GM23338 (cell line): ENCODE results near the gene TRPM3. TPM values are rescaled to one million over a fixed set of nuclear protein-coding genes. Genes with fewer than 3 reads are reported as not detected.

Experiments
- ATAC-seq: fragments of 200-7000 bp; cut with Tn5 transposase; 3 replicates; pipeline ENCODE4 v1.9.1; 2020
- DNase-seq: peaks from one replicate; pipeline ENCODE4 v3.0.0-alpha.2; 2015; ENCODE audit warnings: low spot score
- H2AFZ ChIP-seq: fragments of 200-600 bp; sonication (generic); 2 replicates; pipeline ENCODE4 v1.8.0; 2016; ENCODE audit warnings: antibody characterized with exemption, mild to moderate bottlenecking, moderate library complexity
- H3F3A ChIP-seq: fragments of 200-600 bp; sonication (generic); replicated peaks from 2 replicates; pipeline ENCODE4 v1.8.0; 2017; ENCODE audit warnings: antibody characterized with exemption, mixed run types, low read depth
- H3K27ac ChIP-seq: fragments of 200-600 bp; sonication (generic); 2 replicates; pipeline ENCODE4 v1.6.1; 2016; ENCODE audit warnings: low read depth
- H3K27me3 ChIP-seq: fragments of 200-600 bp; sonication (generic); 2 replicates; pipeline ENCODE4 v1.8.0; 2016; ENCODE audit warnings: mild to moderate bottlenecking, mixed run types, moderate library complexity; ENCODE audit not compliant: insufficient read depth
- H3K36me3 ChIP-seq: fragments of 200-600 bp; sonication (generic); 2 replicates; pipeline ENCODE4 v1.8.0; 2016; ENCODE audit warnings: mild to moderate bottlenecking; ENCODE audit not compliant: insufficient read depth
- H3K4me1 ChIP-seq: fragments of 200-600 bp; sonication (generic); 2 replicates; pipeline ENCODE4 v1.8.0; 2016; ENCODE audit warnings: mild to moderate bottlenecking, moderate library complexity; ENCODE audit not compliant: insufficient read depth
- H3K4me2 ChIP-seq: fragments of 200-600 bp; sonication (generic); 2 replicates; pipeline ENCODE4 v1.7.1; 2017; ENCODE audit warnings: mixed run types
- H3K4me3 ChIP-seq: fragments of 200-600 bp; sonication (generic); 2 replicates; pipeline ENCODE4 v1.6.1; 2016; ENCODE audit warnings: mixed run types
- H3K79me2 ChIP-seq: fragments of 200-600 bp; sonication (generic); replicated peaks from 2 replicates; pipeline ENCODE4 v1.8.0; 2017; ENCODE audit warnings: mild to moderate bottlenecking; ENCODE audit not compliant: insufficient read depth
- H3K9me2 ChIP-seq: fragments of 200-600 bp; sonication (generic); 2 replicates; pipeline ENCODE4 v1.8.0; 2017; ENCODE audit not compliant: insufficient read depth
- H4K20me1 ChIP-seq: fragments of 200-600 bp; sonication (generic); replicated peaks from 2 replicates; pipeline ENCODE4 v1.8.0; 2017; ENCODE audit warnings: mild to moderate bottlenecking; ENCODE audit not compliant: insufficient read depth
- H3K27ac Mint-ChIP-seq: 2 replicates; pipeline ENCODE4 v1.8.0; 2020; ENCODE audit warnings: inconsistent platforms, mild to moderate bottlenecking, moderate library complexity, mixed read lengths
- H3K27me3 Mint-ChIP-seq: 3 replicates; pipeline ENCODE4 v1.8.0; 2022; ENCODE audit warnings: low read depth, mild to moderate bottlenecking, moderate library complexity, mixed read lengths, inconsistent platforms; ENCODE audit not compliant: insufficient read depth, poor library complexity
- H3K36me3 Mint-ChIP-seq: 3 replicates; pipeline ENCODE4 v1.8.0; 2021; ENCODE audit warnings: low read depth, mild to moderate bottlenecking, inconsistent platforms, moderate library complexity, mixed read lengths
- H3K4me1 Mint-ChIP-seq: 3 replicates; pipeline ENCODE4 v1.8.0; 2020; ENCODE audit warnings: mild to moderate bottlenecking, inconsistent platforms, mixed read lengths
- H3K4me3 Mint-ChIP-seq: 3 replicates; pipeline ENCODE4 v1.8.0; 2021; ENCODE audit warnings: moderate library complexity, mild to moderate bottlenecking, inconsistent platforms, mixed read lengths
- H3K9me3 Mint-ChIP-seq: 3 replicates; pipeline ENCODE4 v1.8.0; 2020; ENCODE audit warnings: moderate library complexity, mild to moderate bottlenecking, inconsistent platforms, mixed read lengths
- CREB1 ChIP-seq: fragments of 250-450 bp; sonication (Bioruptor Pico); IDR thresholded peaks from 2 replicates; pipeline ENCODE4 v1.5.0; 2020; ENCODE audit warnings: low read depth, mild to moderate bottlenecking, moderate library complexity
- CTCF ChIP-seq, 2 experiments: fragments of 200-600 bp in 1 of 2; sonication (generic) in 1 of 2; conservative IDR thresholded peaks; 2 replicates each; pipeline versions ENCODE4 v1.5.1 to v1.6.1; 2016 to 2017; ENCODE audit warnings: antibody characterized with exemption in 2 of 2, low read depth in 2 of 2, mild to moderate bottlenecking in 2 of 2, moderate library complexity in 1 of 2
- EZH2 ChIP-seq: fragments of 200-600 bp; sonication (generic); IDR thresholded peaks from one replicate; pipeline ENCODE4 v1.8.0; 2017; ENCODE audit warnings: antibody characterized with exemption, mild to moderate bottlenecking, low read depth; ENCODE audit not compliant: unreplicated experiment
- EZH2phosphoT487 ChIP-seq: fragments of 200-600 bp; sonication (generic); IDR thresholded peaks from one replicate; pipeline ENCODE4 v1.8.1; 2018; ENCODE audit warnings: antibody characterized with exemption; ENCODE audit not compliant: unreplicated experiment
- JUNB ChIP-seq: IDR thresholded peaks from one replicate; pipeline ENCODE4 v1.6.1; 2016; ENCODE audit warnings: antibody characterized with exemption; ENCODE audit not compliant: unreplicated experiment
- NANOG ChIP-seq: IDR thresholded peaks from 2 replicates; pipeline ENCODE4 v1.6.1; 2016; ENCODE audit warnings: antibody characterized with exemption, borderline replicate concordance
- POLR2AphosphoS5 ChIP-seq: IDR thresholded peaks from 2 replicates; pipeline ENCODE4 v1.6.1; 2016; ENCODE audit warnings: antibody characterized with exemption, low read depth
- REST ChIP-seq: IDR thresholded peaks from one replicate; pipeline ENCODE4 v1.6.1; 2018; ENCODE audit warnings: antibody characterized with exemption; ENCODE audit not compliant: unreplicated experiment
- ZNF462 ChIP-seq: fragments of 250-450 bp; sonication (Bioruptor Pico); IDR thresholded peaks from 2 replicates; pipeline ENCODE4 v1.5.0; 2020; ENCODE audit warnings: mild to moderate bottlenecking, moderate library complexity
- polyA plus RNA-seq: library from polyadenylated mRNA; unstranded; fragments of >200 nt; fragmentation: Nextera tagmentation; extraction: Ambion mirVana; gene quantifications from 2 replicates; pipeline ENCODE4 v1.2.1, GENCODE V29; 2016
- total RNA-seq: library from RNA; depleted of rRNA; stranded (reverse); fragments of >200 nt; shearing (Covaris generic); gene quantifications from 2 replicates; pipeline ENCODE4 v1.2.3, GENCODE V29; 2014

Gene TRPM3
- total and polyA plus RNA-seq, 2 experiments from 2014 or later, result 2.8 to 8.2 TPM

GRCh38 chr9:70557661-70558369 is 563.6 kb downstream of the TRPM3 start (continued):
- TF ChIP-seq EZH2phosphoT487, result no peak
- TF ChIP-seq CREB1 (CRISPR knock-in tag), result no peak
- TF ChIP-seq CTCF (conservative IDR thresholded peaks at IDR 0.05; ENCODE audit: low read depth in 2 of 2), result no peak

- H3K4me1 Mint-ChIP-seq, result peaks cover 31% of the 10 kb centered on the region
- H3K27ac Mint-ChIP-seq, result no peak overlapping the region
- no peaks in the 10 kb centered on the region for H3K79me2 ChIP-seq
- no peak overlapping the region for H2AFZ ChIP-seq
- H3K9me2 ChIP-seq, result peaks cover 25% of the 10 kb centered on the region
- no peak overlapping the region for H3K4me3 ChIP-seq
- H4K20me1 ChIP-seq, result no peaks in the 10 kb centered on the region
- no peaks in the 10 kb centered on the region for H3K27me3 Mint-ChIP-seq
- H3F3A ChIP-seq, result no peaks in the 10 kb centered on the region
- no peak overlapping the region for H3K4me2 ChIP-seq
- H3K27ac ChIP-seq, result no peak overlapping the region
- DNase-seq (no peak), ATAC-seq (no peak)
- H3K4me3 Mint-ChIP-seq, result no peak overlapping the region
- no peaks in the 10 kb centered on the region for H3K9me3 Mint-ChIP-seq
- no peaks in the 10 kb centered on the region for H3K27me3 ChIP-seq
- no peaks in the 10 kb centered on the region; the same call in 2 of the 3 replicates for H3K36me3 Mint-ChIP-seq
- no peaks in the 10 kb centered on the region for H3K36me3 ChIP-seq
- peaks cover 20% of the 10 kb centered on the region for H3K4me1 ChIP-seq
- TF ChIP-seq CREB1 (CRISPR knock-in tag) (no peak), JUNB (no peak), POLR2AphosphoS5 (no peak), CTCF (conservative IDR thresholded peaks at IDR 0.05; ENCODE audit: low read depth in 2 of 2) (no peak), ZNF462 (no peak), REST (no peak), EZH2 (no peak), NANOG (no peak)
Measured at GRCh38 chr9:70556771-70557170, 564.6 kb downstream of the TRPM3 start.
